SU-DHL-6 (cell line): Measurements from ENCODE around the gene SEC31A.

Experiments
- EZH2phosphoT487 ChIP-seq: fragments of 200-600 bp; sonication (generic), shearing (Covaris generic); conservative IDR thresholded peaks from 2 replicates; pipeline ENCODE4 v1.6.1; 2018; ENCODE audit warnings: mild to moderate bottlenecking, antibody characterized with exemption, low read length, moderate library complexity, mixed read lengths
- TF ChIP-seq, protein P1 (sequence below): fragments of 200-600 bp; sonication (generic); IDR thresholded peaks from one replicate; pipeline ENCODE4 v1.5.1; 2017; ENCODE audit warnings: antibody characterized with exemption, mild to moderate bottlenecking, low read length, moderate library complexity; ENCODE audit not compliant: insufficient read depth, poor library complexity, severe bottlenecking

DNA sequence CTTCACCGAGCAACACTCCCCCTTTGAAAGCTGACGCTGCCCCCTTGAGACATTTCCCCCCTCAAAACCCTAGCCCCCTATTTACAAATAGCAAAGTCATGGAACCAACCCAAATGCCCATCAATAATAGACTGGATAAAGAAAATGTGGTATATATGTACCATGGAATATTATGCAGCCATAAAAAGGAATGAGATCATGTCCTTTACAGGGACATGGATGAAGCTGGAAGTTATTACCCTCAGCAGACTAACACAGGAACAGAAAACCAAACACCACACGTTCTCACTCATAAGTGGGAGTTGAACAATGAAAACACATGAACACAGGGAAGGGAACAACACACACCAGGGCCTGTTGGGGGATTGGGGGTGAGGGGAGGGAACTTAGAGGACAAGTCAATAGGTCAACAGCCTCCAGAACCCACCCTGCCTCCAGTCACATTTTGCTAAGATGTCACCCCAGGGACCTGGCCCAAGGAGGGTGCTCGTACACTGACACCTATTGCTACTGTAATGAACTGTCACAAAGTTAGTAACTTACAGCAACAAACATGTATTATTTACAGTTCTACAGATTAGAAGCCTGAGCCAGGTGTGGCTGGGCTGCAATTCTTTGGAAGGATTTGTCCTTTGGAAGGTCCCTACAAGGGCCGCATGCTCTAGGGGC, 113.0 kb downstream of the SEC31A start:
- TF ChIP-seq, protein P1, sequence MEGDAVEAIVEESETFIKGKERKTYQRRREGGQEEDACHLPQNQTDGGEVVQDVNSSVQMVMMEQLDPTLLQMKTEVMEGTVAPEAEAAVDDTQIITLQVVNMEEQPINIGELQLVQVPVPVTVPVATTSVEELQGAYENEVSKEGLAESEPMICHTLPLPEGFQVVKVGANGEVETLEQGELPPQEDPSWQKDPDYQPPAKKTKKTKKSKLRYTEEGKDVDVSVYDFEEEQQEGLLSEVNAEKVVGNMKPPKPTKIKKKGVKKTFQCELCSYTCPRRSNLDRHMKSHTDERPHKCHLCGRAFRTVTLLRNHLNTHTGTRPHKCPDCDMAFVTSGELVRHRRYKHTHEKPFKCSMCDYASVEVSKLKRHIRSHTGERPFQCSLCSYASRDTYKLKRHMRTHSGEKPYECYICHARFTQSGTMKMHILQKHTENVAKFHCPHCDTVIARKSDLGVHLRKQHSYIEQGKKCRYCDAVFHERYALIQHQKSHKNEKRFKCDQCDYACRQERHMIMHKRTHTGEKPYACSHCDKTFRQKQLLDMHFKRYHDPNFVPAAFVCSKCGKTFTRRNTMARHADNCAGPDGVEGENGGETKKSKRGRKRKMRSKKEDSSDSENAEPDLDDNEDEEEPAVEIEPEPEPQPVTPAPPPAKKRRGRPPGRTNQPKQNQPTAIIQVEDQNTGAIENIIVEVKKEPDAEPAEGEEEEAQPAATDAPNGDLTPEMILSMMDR, result no peak
- TF ChIP-seq EZH2phosphoT487, result no peak
